ENCODE results near the gene STPG4. TPM values are rescaled to one million over a fixed set of nuclear protein-coding genes. Genes with fewer than 3 reads are reported as not detected.
"Not testable (repeated sequence)": the region's sequence is repeated elsewhere in the genome, so short reads cannot be mapped to it uniquely, and the experiment has no call there.

Gene STPG4
- total RNA-seq, 1 experiment from 2014 or later: 8.7 TPM

GRCh38 chr2:47126783-47127182, 28.3 kb downstream of the STPG4 start:
- no peak overlapping the region for H3K4me3 ChIP-seq
- H3K36me3 ChIP-seq (ENCODE audit: low read depth): no peaks in the 10 kb centered on the region
- BruUV-seq (replicated peaks): no TSS peak
- no peaks in the 10 kb centered on the region for H3K9me2 ChIP-seq (ENCODE audit: insufficient read depth)
- H3K79me2 ChIP-seq (ENCODE audit: low read depth): no peaks in the 10 kb centered on the region
- ChIA-PET POLR2A (ENCODE audit: unreplicated experiment) (interaction anchor here (0.6 to 0.7 kb wide), 2 partner anchors 23 to 57 kb away, joined by 4 to 8 read pairs; no protein-coding TSS in a partner anchor), CTCF (no interaction called here)
- peaks cover 7% of the 10 kb centered on the region; the same call in 1 of the 2 replicates for H3K9me3 ChIP-seq (ENCODE audit: insufficient read depth, low read depth)
- H4K20me1 ChIP-seq (ENCODE audit: insufficient read depth): no peaks in the 10 kb centered on the region
- H3K4me1 ChIP-seq (replicated peaks; ENCODE audit: insufficient read depth): peaks cover 9% of the 10 kb centered on the region
- no peak for DNase-seq
- TF ChIP-seq EZH2 (IDR thresholded peaks at IDR 0.05; ENCODE audit: low read depth) (no peak), CTCF (conservative IDR thresholded peaks at IDR 0.05) (no peak)
- no peak overlapping the region for H3K27ac ChIP-seq
- H3F3A ChIP-seq (ENCODE audit: insufficient read depth, low read depth): no peaks in the 10 kb centered on the region
- intact Hi-C loops (cut with micrococcal nuclease; ENCODE audit: unreplicated experiment): no loop called here
- H3K27me3 ChIP-seq (ENCODE audit: insufficient read depth, low read depth): no peaks in the 10 kb centered on the region
- H3K4me2 ChIP-seq: no peak overlapping the region
- H2AFZ ChIP-seq: no peak overlapping the region

GRCh38 chr2:47124740-47125139, 30.4 kb downstream of the STPG4 start:
- CTCF ChIA-PET; H3K27me3 ChIP-seq (ENCODE audit: insufficient read depth, low read depth); POLR2A ChIA-PET (ENCODE audit: unreplicated experiment); H3K9me3 ChIP-seq (ENCODE audit: insufficient read depth, low read depth); DNase-seq; H2AFZ ChIP-seq; H3K9me2 ChIP-seq (ENCODE audit: insufficient read depth); H3K36me3 ChIP-seq (ENCODE audit: low read depth); H3K79me2 ChIP-seq (ENCODE audit: low read depth); H4K20me1 ChIP-seq (ENCODE audit: insufficient read depth); H3K4me2 ChIP-seq; BruUV-seq (replicated peaks); intact Hi-C loops (cut with micrococcal nuclease; ENCODE audit: unreplicated experiment); H3K4me3 ChIP-seq; H3K27ac ChIP-seq: not testable (repeated sequence)
- H3F3A ChIP-seq (ENCODE audit: insufficient read depth, low read depth): peaks cover 12% of the 10 kb centered on the region
- peaks cover 10% of the 10 kb centered on the region; the same call in 1 of the 2 replicates for H3K4me1 ChIP-seq (replicated peaks; ENCODE audit: insufficient read depth)

- H3K4me3 ChIP-seq; H3K36me3 ChIP-seq (ENCODE audit: low read depth); H3K27me3 ChIP-seq (ENCODE audit: insufficient read depth, low read depth); H3K9me3 ChIP-seq (ENCODE audit: insufficient read depth, low read depth); H2AFZ ChIP-seq; H3K79me2 ChIP-seq (ENCODE audit: low read depth); BruUV-seq (replicated peaks); H3K9me2 ChIP-seq (ENCODE audit: insufficient read depth); CTCF ChIA-PET; DNase-seq; H4K20me1 ChIP-seq (ENCODE audit: insufficient read depth); intact Hi-C loops (cut with micrococcal nuclease; ENCODE audit: unreplicated experiment); H3K4me2 ChIP-seq; H3K27ac ChIP-seq: not testable (repeated sequence)
- H3F3A ChIP-seq (ENCODE audit: insufficient read depth, low read depth): peaks cover 19% of the 10 kb centered on the region
- peaks cover 10% of the 10 kb centered on the region; the same call in 1 of the 2 replicates for H3K4me1 ChIP-seq (replicated peaks; ENCODE audit: insufficient read depth)
- POLR2A ChIA-PET (ENCODE audit: unreplicated experiment): interaction anchor here (0.6 to 0.7 kb wide), 2 partner anchors 18 to 26 kb away, joined by 4 to 10 read pairs; no protein-coding TSS in a partner anchor
These were observed 34.7 kb downstream of the STPG4 start for GRCh38 chr2:47120424-47120823.

GRCh38 chr2:47119001-47119400, 36.1 kb downstream of the STPG4 start:
- H3K4me3 ChIP-seq: no peak overlapping the region
- no peaks in the 10 kb centered on the region for H3K79me2 ChIP-seq (ENCODE audit: low read depth)
- H4K20me1 ChIP-seq (ENCODE audit: insufficient read depth): no peaks in the 10 kb centered on the region
- H3F3A ChIP-seq (ENCODE audit: insufficient read depth, low read depth): peaks cover 19% of the 10 kb centered on the region
- H3K9me2 ChIP-seq (ENCODE audit: insufficient read depth): no peaks in the 10 kb centered on the region
- POLR2A ChIA-PET (ENCODE audit: unreplicated experiment): no interaction called here
- H3K27me3 ChIP-seq (ENCODE audit: insufficient read depth, low read depth): no peaks in the 10 kb centered on the region
- H3K36me3 ChIP-seq (ENCODE audit: low read depth): no peaks in the 10 kb centered on the region
- H3K4me2 ChIP-seq: no peak overlapping the region
- no peak overlapping the region for H2AFZ ChIP-seq
- DNase-seq: no peak
- intact Hi-C loops (cut with micrococcal nuclease; ENCODE audit: unreplicated experiment): no loop called here
- H3K9me3 ChIP-seq (ENCODE audit: insufficient read depth, low read depth): no peaks in the 10 kb centered on the region
- BruUV-seq (replicated peaks): no TSS peak
- TF ChIP-seq CTCF (conservative IDR thresholded peaks at IDR 0.05) (no peak), EZH2 (IDR thresholded peaks at IDR 0.05; ENCODE audit: low read depth) (no peak)
- H3K4me1 ChIP-seq (replicated peaks; ENCODE audit: insufficient read depth): peaks cover 10% of the 10 kb centered on the region; the same call in 1 of the 2 replicates
- CTCF ChIA-PET: no interaction called here
- no peak overlapping the region for H3K27ac ChIP-seq
